Lower lobe of right lung (tissue), 2 donors: ENCODE measurements around the gene TMEM106C. TPM values are rescaled to one million over a fixed set of nuclear protein-coding genes. Genes with fewer than 3 reads are reported as not detected.
A peak's percentile ranks its signal among the peaks of the same experiment; 100 is the strongest.

ENCODE experiments used
- ATAC-seq, 2 donors: fragments of 200-7000 bp; cut with Tn5 transposase; one replicate each; pipeline ENCODE4 v1.9.1; 2020 to 2022; ENCODE audit warnings: mild to moderate bottlenecking in 2 of 2, moderate library complexity in 2 of 2
- DNase-seq: peaks from one replicate; pipeline ENCODE4 v3.0.0-alpha.2; 2020
- H3K27ac ChIP-seq: fragments of 200-600 bp; one replicate; pipeline ENCODE4 v1.8.0; 2022
- H3K27me3 ChIP-seq: fragments of 200-600 bp; one replicate; pipeline ENCODE4 v1.8.0; 2022; ENCODE audit warnings: low read depth
- H3K36me3 ChIP-seq: fragments of 200-600 bp; one replicate; pipeline ENCODE4 v1.8.0; 2022; ENCODE audit warnings: mild to moderate bottlenecking
- H3K4me1 ChIP-seq: fragments of 200-600 bp; one replicate; pipeline ENCODE4 v1.8.0; 2022
- H3K4me3 ChIP-seq: fragments of 200-600 bp; one replicate; pipeline ENCODE4 v1.8.0; 2022; ENCODE audit warnings: mild to moderate bottlenecking
- H3K9me3 ChIP-seq: fragments of 200-600 bp; one replicate; pipeline ENCODE4 v1.8.0; 2022
- intact Hi-C: fragments of 100-400 bp; cut with DNase I; formaldehyde crosslinking; loops from one replicate; pipeline ENCODE4 v1.11.0; 2022
- total RNA-seq: library from RNA; stranded (reverse); fragmentation: NEBNext Ultra II Directional; extraction: Animal tissue kit (Norgen Biotek cat#: 25700); gene quantifications from one replicate; pipeline ENCODE4 v1.2.1, GENCODE V29; 2021
- TF ChIP-seq, protein P1 (sequence below): fragments of 200-600 bp; IDR thresholded peaks from one replicate; pipeline ENCODE4 v1.8.0; 2022; ENCODE audit warnings: antibody characterized with exemption, mild to moderate bottlenecking
- donor health status: DM: no; HTN: yes; CAD: no; lungs with severe emphysema.

Gene TMEM106C
- total RNA-seq, 1 donor from 2014 or later: 39.3 TPM

DNA sequence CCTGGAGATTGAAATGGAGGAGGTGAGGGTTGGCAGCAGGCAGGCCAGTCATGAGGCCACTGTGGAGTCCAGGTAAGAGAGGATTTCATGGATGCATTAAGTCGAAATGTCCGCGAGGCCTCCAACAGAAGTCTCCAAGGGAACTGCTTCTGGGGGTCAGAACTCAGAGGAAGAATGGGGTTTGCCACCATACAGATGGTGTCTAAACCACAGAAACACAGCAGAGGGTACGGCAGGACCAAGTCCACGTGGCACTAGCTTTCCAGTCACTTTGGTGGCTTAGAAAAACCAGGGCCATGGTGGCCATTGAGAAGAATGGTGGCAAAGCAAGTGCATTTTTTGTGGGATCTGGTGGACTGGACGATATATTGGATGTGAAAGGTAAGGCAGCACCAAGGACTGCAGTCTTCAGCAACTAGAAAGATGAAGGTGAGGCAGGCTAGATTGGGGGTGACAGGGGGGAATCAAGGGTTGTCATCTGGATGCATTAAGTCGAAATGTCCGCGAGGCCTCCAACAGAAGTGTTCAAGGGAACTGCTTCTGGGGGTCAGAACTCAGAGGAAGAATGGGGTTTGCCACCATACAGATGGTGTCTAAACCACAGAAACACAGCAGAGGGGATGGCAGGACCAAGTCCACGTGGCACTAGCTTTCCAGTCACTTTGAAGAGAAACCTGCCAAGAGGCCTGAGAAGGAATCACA, 22.5 kb upstream of the TMEM106C start:
- Histone ChIP-seq H3K9me3 (no peaks in the 10 kb centered on the region), H3K4me1 (no peaks in the 10 kb centered on the region), H3K27me3 (peaks cover 18% of the 10 kb centered on the region), H3K4me3 (no peak overlapping the region), H3K27ac (no peak overlapping the region), H3K36me3 (no peaks in the 10 kb centered on the region)
- DNase-seq: no peak
- no peak for ATAC-seq
- intact Hi-C loops: no loop called here
- TF ChIP-seq, protein P1, sequence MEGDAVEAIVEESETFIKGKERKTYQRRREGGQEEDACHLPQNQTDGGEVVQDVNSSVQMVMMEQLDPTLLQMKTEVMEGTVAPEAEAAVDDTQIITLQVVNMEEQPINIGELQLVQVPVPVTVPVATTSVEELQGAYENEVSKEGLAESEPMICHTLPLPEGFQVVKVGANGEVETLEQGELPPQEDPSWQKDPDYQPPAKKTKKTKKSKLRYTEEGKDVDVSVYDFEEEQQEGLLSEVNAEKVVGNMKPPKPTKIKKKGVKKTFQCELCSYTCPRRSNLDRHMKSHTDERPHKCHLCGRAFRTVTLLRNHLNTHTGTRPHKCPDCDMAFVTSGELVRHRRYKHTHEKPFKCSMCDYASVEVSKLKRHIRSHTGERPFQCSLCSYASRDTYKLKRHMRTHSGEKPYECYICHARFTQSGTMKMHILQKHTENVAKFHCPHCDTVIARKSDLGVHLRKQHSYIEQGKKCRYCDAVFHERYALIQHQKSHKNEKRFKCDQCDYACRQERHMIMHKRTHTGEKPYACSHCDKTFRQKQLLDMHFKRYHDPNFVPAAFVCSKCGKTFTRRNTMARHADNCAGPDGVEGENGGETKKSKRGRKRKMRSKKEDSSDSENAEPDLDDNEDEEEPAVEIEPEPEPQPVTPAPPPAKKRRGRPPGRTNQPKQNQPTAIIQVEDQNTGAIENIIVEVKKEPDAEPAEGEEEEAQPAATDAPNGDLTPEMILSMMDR: no peak

DNA sequence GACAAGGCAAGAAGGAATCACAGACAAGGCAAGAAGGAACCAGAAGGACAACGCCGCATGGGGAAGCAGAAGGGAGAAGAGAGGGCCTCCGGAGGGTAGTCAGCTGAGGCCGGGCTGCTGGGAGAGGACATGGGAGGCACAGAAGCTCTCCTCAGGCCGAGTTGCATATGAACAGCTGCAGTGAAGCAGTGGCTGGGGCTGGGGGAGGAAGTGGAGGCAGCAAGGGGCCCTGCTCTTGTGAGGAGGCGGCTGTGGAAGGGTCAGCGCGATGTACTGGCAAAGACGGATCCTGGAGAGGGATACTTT, 22.0 kb upstream of the TMEM106C start:
- Histone ChIP-seq H3K9me3 (no peaks in the 10 kb centered on the region), H3K27me3 (peaks cover 18% of the 10 kb centered on the region), H3K36me3 (no peaks in the 10 kb centered on the region), H3K27ac (no peak overlapping the region), H3K4me3 (no peak overlapping the region), H3K4me1 (no peaks in the 10 kb centered on the region)
- intact Hi-C loops: no loop called here
- TF ChIP-seq, protein P1: no peak
- ATAC-seq: no peak
- no peak for DNase-seq

DNA sequence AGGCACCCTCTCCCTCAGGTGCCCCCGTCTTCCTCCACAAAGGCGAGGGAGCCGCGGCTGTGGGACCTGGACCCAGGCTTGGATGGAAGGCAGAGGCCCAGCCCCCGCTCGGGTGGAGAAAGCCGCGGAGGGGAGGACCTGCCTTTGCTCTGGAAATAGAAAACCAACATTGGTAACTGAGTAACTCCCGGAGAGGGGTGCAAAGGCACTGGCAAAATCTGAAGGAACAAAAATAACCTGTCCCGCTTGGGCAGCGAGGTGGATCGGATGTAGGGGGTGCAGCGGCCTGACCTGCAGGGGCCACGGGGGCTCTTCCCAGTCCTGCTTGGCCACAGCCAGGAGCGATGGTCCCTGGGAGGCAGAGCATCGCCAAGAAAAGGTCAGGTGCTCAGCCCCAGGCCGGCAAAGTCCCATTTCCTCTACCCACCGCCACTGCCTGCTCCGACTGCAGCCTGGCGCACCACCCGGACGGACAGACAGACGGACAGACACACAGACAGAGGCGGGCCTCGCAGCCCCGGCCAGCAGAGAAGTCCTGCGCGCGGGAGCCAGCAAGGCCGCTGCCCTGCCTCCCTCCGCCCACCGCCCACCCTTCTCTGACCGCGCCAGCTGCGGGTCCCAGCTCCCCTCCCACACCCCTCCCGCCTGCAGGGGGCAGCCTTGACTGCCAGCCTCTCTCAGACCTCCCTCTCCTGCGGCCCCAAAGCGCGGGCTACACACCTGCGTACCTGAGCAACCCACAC, 21.4 kb upstream of the TMEM106C start:
- H3K36me3 ChIP-seq: no peaks in the 10 kb centered on the region
- peaks cover under 1% of the 10 kb centered on the region for H3K4me1 ChIP-seq
- H3K27ac ChIP-seq: no peak overlapping the region
- intact Hi-C loops: no loop called here
- H3K9me3 ChIP-seq: no peaks in the 10 kb centered on the region
- TF ChIP-seq, protein P1: no peak
- ATAC-seq (peak in 1 of 2 donors; percentile 20), DNase-seq (no peak)
- H3K4me3 ChIP-seq: no peak overlapping the region
- peaks cover 18% of the 10 kb centered on the region for H3K27me3 ChIP-seq

DNA sequence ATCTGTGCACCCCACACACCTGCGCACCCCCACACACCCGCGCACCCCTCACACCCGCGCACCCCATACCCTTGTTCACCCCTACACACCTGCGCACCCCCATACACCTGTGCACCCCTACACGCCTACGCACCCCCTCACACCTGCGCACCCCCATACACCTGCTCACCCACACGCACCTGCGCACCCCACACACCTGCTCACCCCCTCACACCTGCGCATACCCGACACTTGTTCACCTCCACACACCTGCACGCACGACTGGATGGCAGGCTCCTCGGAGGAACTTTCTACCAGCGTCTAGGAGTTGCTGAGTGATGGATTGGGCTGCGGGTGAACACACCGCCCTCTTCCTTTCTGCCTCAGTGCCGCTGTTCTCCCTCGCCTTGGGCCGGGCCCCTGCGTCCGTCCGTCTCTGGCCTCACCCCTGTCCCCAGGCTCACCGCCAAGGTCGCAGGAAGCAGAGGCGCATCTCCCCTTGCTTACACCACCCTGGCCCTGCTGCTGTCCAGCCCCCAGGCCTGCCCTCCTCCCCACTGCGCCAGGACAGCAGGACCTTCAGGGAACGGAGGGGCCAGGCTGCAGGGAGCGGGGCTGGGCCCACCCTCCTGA, 20.7 kb upstream of the TMEM106C start:
- H3K4me3 ChIP-seq: no peak overlapping the region

DNA sequence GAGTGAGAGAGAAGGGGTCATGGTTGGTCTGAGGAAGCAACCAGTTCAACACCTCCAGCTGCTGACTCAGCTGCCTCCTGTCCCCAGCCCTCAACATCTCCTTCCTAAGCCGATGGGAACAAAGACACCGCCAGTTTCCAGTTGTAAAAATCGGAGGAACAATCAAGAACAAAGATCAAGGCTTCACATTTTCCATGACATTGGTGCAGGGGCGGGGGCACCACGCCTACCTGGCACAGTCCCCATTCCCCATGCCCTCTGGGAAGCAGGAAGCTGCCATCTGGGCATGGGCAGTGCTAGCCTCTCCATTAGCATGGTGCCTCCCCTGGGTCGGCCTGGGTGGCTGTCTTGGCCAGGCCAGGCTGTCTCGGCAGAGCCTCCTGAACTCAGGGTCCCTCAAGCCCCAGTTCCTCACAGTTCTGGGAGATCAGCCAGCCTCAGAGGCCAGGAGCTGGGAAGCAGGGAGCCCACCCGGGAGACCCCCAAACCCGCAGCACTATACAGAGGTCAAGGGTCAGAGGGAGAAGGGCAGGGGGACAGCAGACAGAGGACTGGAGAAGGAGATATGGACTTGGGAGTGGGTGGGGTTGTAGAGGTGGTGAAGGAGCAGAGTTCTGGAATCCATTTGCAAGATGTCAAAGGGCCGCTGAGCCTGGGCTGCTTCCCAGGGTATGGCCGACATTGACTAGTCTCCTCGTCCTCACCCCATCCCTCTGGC, 19.6 kb upstream of the TMEM106C start:
- no peaks in the 10 kb centered on the region for H3K9me3 ChIP-seq
- H3K27me3 ChIP-seq: peaks cover 18% of the 10 kb centered on the region
- H3K27ac ChIP-seq: no peak overlapping the region
- TF ChIP-seq, protein P1: no peak
- no peak overlapping the region for H3K4me3 ChIP-seq
- intact Hi-C loops: no loop called here
- ATAC-seq (no peak), DNase-seq (no peak)
- no peaks in the 10 kb centered on the region for H3K36me3 ChIP-seq
- peaks cover 9% of the 10 kb centered on the region for H3K4me1 ChIP-seq

More for the DNA sequence above, 20.7 kb upstream of the TMEM106C start:
- Histone ChIP-seq H3K36me3 (no peaks in the 10 kb centered on the region), H3K27me3 (peaks cover 18% of the 10 kb centered on the region), H3K4me1 (peaks cover 7% of the 10 kb centered on the region), H3K27ac (no peak overlapping the region), H3K9me3 (no peaks in the 10 kb centered on the region)
- peak; percentile 14 to 25 for ATAC-seq
- no peak for DNase-seq
- TF ChIP-seq, protein P1: no peak
- intact Hi-C loops: no loop called here
